Mesendoderm (in vitro differentiated cells): Measurements from ENCODE around the gene CNPY4.
A peak's percentile ranks its signal among the peaks of the same experiment; 100 is the strongest.

Source experiments
- DNase-seq: peaks from one replicate; pipeline ENCODE4 v3.0.0; 2013
- H2AK5ac ChIP-seq: 2 replicates; pipeline ENCODE4 v1.6.1; 2013; ENCODE audit warnings: low read length, inconsistent platforms
- H2BK120ac ChIP-seq: 2 replicates; pipeline ENCODE4 v1.6.1; 2013; ENCODE audit warnings: low read depth, mild to moderate bottlenecking, low read length, moderate library complexity, mixed read lengths
- H2BK15ac ChIP-seq: replicated peaks from 2 replicates; pipeline ENCODE4 v1.6.1; 2013; ENCODE audit warnings: low read depth, mild to moderate bottlenecking, moderate library complexity
- H2BK5ac ChIP-seq: 2 replicates; pipeline ENCODE4 v1.6.1; 2013; ENCODE audit warnings: low read length, inconsistent platforms
- H3K18ac ChIP-seq: 2 replicates; pipeline ENCODE4 v1.6.1; 2013; ENCODE audit warnings: mild to moderate bottlenecking, low read length, mixed read lengths
- H3K23ac ChIP-seq: one replicate; pipeline ENCODE4 v1.6.1; 2013; ENCODE audit warnings: low read length
- H3K27ac ChIP-seq: 2 replicates; pipeline ENCODE4 v1.5.1; 2013; ENCODE audit warnings: low read depth, mild to moderate bottlenecking, inconsistent platforms, low read length, moderate library complexity
- H3K27me3 ChIP-seq: 2 replicates; pipeline ENCODE4 v1.6.1; 2013; ENCODE audit warnings: low read length, control low read depth, mild to moderate bottlenecking, inconsistent platforms; ENCODE audit not compliant: insufficient read depth, poor library complexity
- H3K36me3 ChIP-seq: 2 replicates; pipeline ENCODE4 v1.6.1; 2013; ENCODE audit warnings: low read length, inconsistent platforms; ENCODE audit not compliant: control insufficient read depth, insufficient read depth
- H3K4ac ChIP-seq: one replicate; pipeline ENCODE4 v1.6.1; 2013; ENCODE audit warnings: low read depth, mild to moderate bottlenecking, low read length, moderate library complexity
- H3K4me1 ChIP-seq: 2 replicates; pipeline ENCODE4 v1.6.1; 2013; ENCODE audit warnings: low read depth, low read length, inconsistent platforms; ENCODE audit not compliant: control insufficient read depth
- H3K4me2 ChIP-seq: 2 replicates; pipeline ENCODE4 v1.6.1; 2013; ENCODE audit warnings: low read length
- H3K4me3 ChIP-seq: 2 replicates; pipeline ENCODE4 v1.5.1; 2013; ENCODE audit warnings: mild to moderate bottlenecking, low read length
- H3K56ac ChIP-seq: one replicate; pipeline ENCODE4 v1.6.1; 2013; ENCODE audit warnings: low read length
- H3K79me1 ChIP-seq: 2 replicates; pipeline ENCODE4 v1.6.1; 2013; ENCODE audit warnings: low read length, inconsistent platforms
- H3K79me2 ChIP-seq: 2 replicates; pipeline ENCODE4 v1.6.1; 2013; ENCODE audit warnings: mild to moderate bottlenecking, low read length; ENCODE audit not compliant: control insufficient read depth, insufficient read depth
- H3K9ac ChIP-seq: 2 replicates; pipeline ENCODE4 v1.6.1; 2013; ENCODE audit warnings: low read length, inconsistent platforms
- H4K5ac ChIP-seq: one replicate; pipeline ENCODE4 v1.6.1; 2013; ENCODE audit warnings: low read length
- H4K8ac ChIP-seq: one replicate; pipeline ENCODE4 v1.6.1; 2013; ENCODE audit warnings: low read depth, mild to moderate bottlenecking, control low read depth, low read length, moderate library complexity
- WGBS: extraction: QIAGEN DNeasy Blood & Tissue Kit; methylation state at CpG from one replicate; pipeline ENCODE4 v1.1.7; 2013; ENCODE audit warnings: low lambda C conversion rate, missing lambda C conversion rate; ENCODE audit not compliant: insufficient coverage; ENCODE audit errors: extremely low coverage; 5-methylcytosine and 5-hydroxymethylcytosine counted together

Gene CNPY4

GRCh38 chr7:100101016-100101862 is 18.2 kb upstream of the CNPY4 start, which contains the start of the genes AP4M1 and MCM7:
Gene AP4M1 (plus strand): TSS chr7:100101643. CDS start chr7:100101715, 72 bp downstream.
Gene MCM7 (minus strand): TSS chr7:100101397. CDS start chr7:100101294, 103 bp downstream.
- Histone ChIP-seq H2BK5ac (peak within 1 kb of the TSS; percentile 93), H2BK120ac (peak within 1 kb of the TSS; percentile 66), H3K4ac (peak within 1 kb of the TSS; percentile 93), H3K9ac (peak within 1 kb of the TSS; percentile 100), H3K79me1 (peaks cover 27% of the 10 kb centered on the region), H2BK15ac (no peak within 1 kb of the TSS), H3K27me3 (no peaks in the 10 kb centered on the region), H3K4me3 (peak within 1 kb of the TSS; percentile 78), H2AK5ac (no peak within 1 kb of the TSS), H3K4me2 (peak within 1 kb of the TSS; percentile 74), H3K56ac (peak within 1 kb of the TSS; percentile 95), H3K23ac (peak within 1 kb of the TSS; percentile 97), H3K27ac (peak within 1 kb of the TSS; percentile 93), H3K18ac (peak within 1 kb of the TSS; percentile 86), H4K8ac (peak within 1 kb of the TSS; percentile 82), H3K4me1 (peaks cover 5% of the 10 kb centered on the region), H4K5ac (no peak within 1 kb of the TSS), H3K79me2 (peaks cover 41% of the 10 kb centered on the region), H3K36me3 (peaks cover 27% of the 10 kb centered on the region)
- DNase-seq: peak; percentile 100
- no CpG with 5 or more reads among the region's 80 CpGs for WGBS

- Histone ChIP-seq H2BK5ac (no peak overlapping the region), H3K9ac (peak overlapping the region; percentile 89), H3K56ac (peak overlapping the region; percentile 88), H3K36me3 (peaks cover 17% of the 10 kb centered on the region), H3K79me1 (peaks cover 18% of the 10 kb centered on the region), H3K4me1 (peaks cover 5% of the 10 kb centered on the region), H4K5ac (no peak overlapping the region), H3K4ac (peak overlapping the region; percentile 8), H2AK5ac (no peak overlapping the region), H3K79me2 (peaks cover 29% of the 10 kb centered on the region), H3K27me3 (no peaks in the 10 kb centered on the region), H3K18ac (no peak overlapping the region), H3K27ac (no peak overlapping the region), H4K8ac (no peak overlapping the region), H3K23ac (no peak overlapping the region), H2BK120ac (no peak overlapping the region), H3K4me2 (no peak overlapping the region), H2BK15ac (no peak overlapping the region), H3K4me3 (no peak overlapping the region)
- WGBS: no CpG with 5 or more reads among the region's 17 CpGs
- no peak for DNase-seq
Measured at GRCh38 chr7:100102950-100103840, 16.2 kb upstream of the CNPY4 start.

- Histone ChIP-seq H3K9ac (no peak overlapping the region), H3K4me3 (no peak overlapping the region), H3K79me2 (peaks cover 6% of the 10 kb centered on the region), H4K5ac (no peak overlapping the region), H3K4me2 (no peak overlapping the region), H2BK5ac (no peak overlapping the region), H3K4me1 (no peaks in the 10 kb centered on the region), H3K27ac (no peak overlapping the region), H2BK15ac (no peak overlapping the region), H3K23ac (no peak overlapping the region), H3K79me1 (peaks cover 4% of the 10 kb centered on the region), H2AK5ac (no peak overlapping the region), H3K18ac (no peak overlapping the region), H3K4ac (no peak overlapping the region), H3K36me3 (peaks cover 3% of the 10 kb centered on the region), H2BK120ac (no peak overlapping the region), H3K27me3 (no peaks in the 10 kb centered on the region), H3K56ac (no peak overlapping the region), H4K8ac (no peak overlapping the region)
- no peak for DNase-seq
- no CpG with 5 or more reads among the region's 4 CpGs for WGBS
Measured at GRCh38 chr7:100105534-100105933, 13.9 kb upstream of the CNPY4 start.

- no peak overlapping the region for H4K8ac ChIP-seq
- no peak overlapping the region for H3K4ac ChIP-seq
- H2BK120ac ChIP-seq: no peak overlapping the region
- H3K27me3 ChIP-seq: no peaks in the 10 kb centered on the region
- H3K56ac ChIP-seq: no peak overlapping the region
- H2BK15ac ChIP-seq: no peak overlapping the region
- no peaks in the 10 kb centered on the region for H3K4me1 ChIP-seq
- no peak overlapping the region for H3K4me2 ChIP-seq
- no peak overlapping the region for H2BK5ac ChIP-seq
- peaks cover 3% of the 10 kb centered on the region for H3K36me3 ChIP-seq
- H3K9ac ChIP-seq: no peak overlapping the region
- no peak for DNase-seq
- no peak overlapping the region for H3K4me3 ChIP-seq
- no peak overlapping the region for H2AK5ac ChIP-seq
- no CpG with 5 or more reads among the region's 17 CpGs for WGBS
- no peak overlapping the region for H4K5ac ChIP-seq
- peaks cover 2% of the 10 kb centered on the region for H3K79me2 ChIP-seq
- no peak overlapping the region for H3K18ac ChIP-seq
- no peak overlapping the region for H3K27ac ChIP-seq
- H3K79me1 ChIP-seq: peaks cover 4% of the 10 kb centered on the region
- no peak overlapping the region for H3K23ac ChIP-seq
Measured at GRCh38 chr7:100106633-100107032, 12.8 kb upstream of the CNPY4 start.

- Histone ChIP-seq H4K8ac (no peak overlapping the region), H2BK5ac (no peak overlapping the region), H3K4me2 (no peak overlapping the region), H2AK5ac (no peak overlapping the region), H2BK120ac (no peak overlapping the region), H3K27ac (no peak overlapping the region), H3K27me3 (no peaks in the 10 kb centered on the region), H3K4ac (no peak overlapping the region), H3K79me2 (peaks cover 2% of the 10 kb centered on the region), H3K4me3 (no peak overlapping the region), H2BK15ac (no peak overlapping the region), H3K4me1 (no peaks in the 10 kb centered on the region), H4K5ac (no peak overlapping the region), H3K36me3 (peaks cover 3% of the 10 kb centered on the region), H3K18ac (no peak overlapping the region), H3K9ac (no peak overlapping the region), H3K79me1 (peaks cover 4% of the 10 kb centered on the region), H3K56ac (no peak overlapping the region), H3K23ac (no peak overlapping the region)
- no peak for DNase-seq
- no CpG with 5 or more reads among the region's 25 CpGs for WGBS
Measured at GRCh38 chr7:100107125-100107737, 12.2 kb upstream of the CNPY4 start.
